Activated CD8-positive, alpha-beta memory T cell treated with anti-CD3 and anti-CD28 coated beads, Interleukin-2, amount 50 U/mL, for 48 hours (primary cell): ENCODE measurements around the gene SNRNP70.

Source experiments
- DNase-seq: peaks from one replicate; pipeline ENCODE4 v3.0.0-alpha.2; 2020

Gene SNRNP70

GRCh38 chr19:49102303-49102702 is 17.1 kb downstream of the SNRNP70 start:
- DNase-seq = no peak

GRCh38 chr19:49103331-49104085 is 18.3 kb downstream of the SNRNP70 start:
- peak; percentile 50 for DNase-seq

- peak; percentile 52 for DNase-seq
These were observed 19.1 kb downstream of the SNRNP70 start for GRCh38 chr19:49104229-49104864.

GRCh38 chr19:49106648-49107135 is 21.4 kb downstream of the SNRNP70 start:
- peak; percentile 87 for DNase-seq

GRCh38 chr19:49107625-49108459 is 22.6 kb downstream of the SNRNP70 start:
- peak; percentile 53 for DNase-seq

GRCh38 chr19:49109051-49109450 is 23.8 kb downstream of the SNRNP70 start:
- DNase-seq = peak; percentile 56

GRCh38 chr19:49109569-49110233 is 24.4 kb downstream of the SNRNP70 start:
- DNase-seq = peak; percentile 49

GRCh38 chr19:49110567-49110966 is 25.3 kb downstream of the SNRNP70 start:
- no peak for DNase-seq

- DNase-seq = no peak
These were observed 26.2 kb downstream of the SNRNP70 start for GRCh38 chr19:49111218-49111998.

- DNase-seq = peak; percentile 88
These were observed 28.7 kb downstream of the SNRNP70 start, which contains the start of gene LIN7B for GRCh38 chr19:49113762-49114629. Gene LIN7B, plus strand, starts transcription at chr19:49114370. Its CDS starts 35 bp downstream, at chr19:49114405.

GRCh38 chr19:49114630-49115363 is 29.5 kb downstream of the SNRNP70 start:
- DNase-seq = peak; percentile 78

- no peak for DNase-seq
These were observed 31.3 kb downstream of the SNRNP70 start for GRCh38 chr19:49116544-49116943.

GRCh38 chr19:49117677-49118564 is 32.7 kb downstream of the SNRNP70 start:
- DNase-seq = no peak

- DNase-seq = peak; percentile 96
These were observed 33.5 kb downstream of the SNRNP70 start, which contains the start of gene C19orf73 for GRCh38 chr19:49118565-49119410. Gene C19orf73, minus strand, starts transcription at chr19:49119143. Its CDS starts 121 bp downstream, at chr19:49119022.

- DNase-seq = peak; percentile 69
These were observed 34.4 kb downstream of the SNRNP70 start, which contains the start of gene PPFIA3 for GRCh38 chr19:49119411-49120324. Gene PPFIA3, plus strand, starts transcription at chr19:49119544. Its CDS starts 8,330 bp downstream, at chr19:49127874.

GRCh38 chr19:49120325-49120683 is 35.1 kb downstream of the SNRNP70 start:
- DNase-seq = no peak

- DNase-seq = no peak
These were observed 35.6 kb downstream of the SNRNP70 start for GRCh38 chr19:49120868-49121267.
